HG02678 (cell line): ENCODE data around the gene BTLA.
"Not testable (repeated sequence)": the region's sequence is repeated elsewhere in the genome, so short reads cannot be mapped to it uniquely, and the experiment has no call there.

Experiments
- ATAC-seq: cut with Tn5 transposase; IDR thresholded peaks from one replicate; pipeline ENCODE4 v1.9.1; 2021; ENCODE audit warnings: mild to moderate bottlenecking, moderate library complexity; ENCODE audit not compliant: unreplicated experiment

Gene BTLA, protein sequence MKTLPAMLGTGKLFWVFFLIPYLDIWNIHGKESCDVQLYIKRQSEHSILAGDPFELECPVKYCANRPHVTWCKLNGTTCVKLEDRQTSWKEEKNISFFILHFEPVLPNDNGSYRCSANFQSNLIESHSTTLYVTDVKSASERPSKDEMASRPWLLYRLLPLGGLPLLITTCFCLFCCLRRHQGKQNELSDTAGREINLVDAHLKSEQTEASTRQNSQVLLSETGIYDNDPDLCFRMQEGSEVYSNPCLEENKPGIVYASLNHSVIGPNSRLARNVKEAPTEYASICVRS

GRCh38 chr3:112498914-112499711, at the start of gene BTLA:
BTLA (minus strand) TSS chr3:112499472; CDS start chr3:112499358, 114 bp downstream.
- peak; percentile 65 for ATAC-seq

DNA sequence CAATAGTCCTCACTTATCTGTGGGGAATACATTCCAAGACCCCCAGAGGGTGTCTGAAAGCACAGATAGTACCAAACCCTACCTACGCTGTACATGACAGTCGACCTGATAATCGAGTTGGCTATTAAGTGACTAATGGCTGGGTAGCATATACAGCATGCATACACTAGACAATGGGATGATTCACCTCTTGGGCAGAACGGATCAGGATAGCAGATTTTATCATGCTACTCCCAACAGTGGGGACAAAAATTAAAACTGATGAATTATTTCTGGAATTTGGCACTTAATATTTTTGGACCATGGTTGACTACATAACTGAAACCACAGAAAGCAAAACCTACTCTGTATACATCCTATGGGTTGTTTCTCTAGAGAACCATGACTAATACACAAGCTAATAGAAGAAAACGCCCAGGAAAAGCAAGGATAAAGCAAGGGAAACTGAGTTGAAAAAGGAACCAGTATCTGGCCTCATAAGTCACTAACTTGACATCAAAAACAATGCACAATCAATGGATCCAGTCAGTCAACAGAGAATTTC, 47.0 kb upstream of the BTLA start:
- no peak for ATAC-seq

GRCh38 chr3:112539825-112540650, 40.8 kb upstream of the BTLA start:
- peak; percentile 93 for ATAC-seq

DNA sequence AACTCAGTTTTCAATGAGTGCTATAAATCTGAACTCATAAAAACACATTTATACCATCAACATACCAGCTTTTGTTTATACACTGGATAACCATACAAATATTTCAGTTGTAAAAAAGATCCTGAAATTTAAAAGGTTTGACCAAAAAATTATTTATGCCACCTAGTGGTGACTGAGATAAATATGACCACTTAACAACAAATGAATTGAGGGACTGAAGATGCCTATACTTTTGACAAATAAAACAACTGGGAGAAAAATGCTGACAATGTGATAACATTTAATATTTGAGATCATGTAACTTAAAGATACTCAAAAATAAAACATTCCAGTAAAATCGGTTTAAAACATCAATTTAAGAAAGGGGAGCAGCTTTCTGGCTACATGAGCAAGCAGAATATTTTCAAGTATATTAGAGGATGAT, 32.1 kb upstream of the BTLA start:
- ATAC-seq: no peak

- no peak for ATAC-seq
Observed at GRCh38 chr3:112530573-112530972, 31.3 kb upstream of the BTLA start.

GRCh38 chr3:112524127-112524526, 24.9 kb upstream of the BTLA start:
- not testable (repeated sequence) for ATAC-seq

- ATAC-seq: peak; percentile 46
Observed at GRCh38 chr3:112519424-112520001, 20.2 kb upstream of the BTLA start.

DNA sequence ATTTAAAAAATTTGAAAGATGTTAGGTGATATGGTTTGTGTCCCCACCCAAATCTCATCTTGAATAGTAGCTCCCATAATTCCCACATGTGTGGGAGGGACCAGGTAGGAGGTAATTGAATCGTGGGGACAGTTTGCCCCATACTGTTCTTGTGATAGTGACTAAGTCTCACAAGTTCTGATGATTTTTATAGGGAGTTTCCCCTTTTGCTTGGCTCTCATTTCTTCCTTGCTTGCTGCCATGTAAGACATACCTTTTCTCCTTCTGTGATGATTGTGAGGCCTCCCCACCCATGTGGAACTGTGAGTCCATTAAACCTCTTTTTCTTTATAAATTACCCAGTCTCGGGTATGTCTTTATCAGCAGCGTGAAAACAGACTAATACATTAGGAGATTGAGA, 19.7 kb upstream of the BTLA start:
- ATAC-seq: not testable (repeated sequence)

GRCh38 chr3:112514527-112515128, 15.4 kb upstream of the BTLA start:
- ATAC-seq: peak; percentile 100

GRCh38 chr3:112512320-112512719, 13.0 kb upstream of the BTLA start:
- no peak for ATAC-seq

GRCh38 chr3:112508860-112509259, 9.6 kb upstream of the BTLA start:
- ATAC-seq: no peak

DNA sequence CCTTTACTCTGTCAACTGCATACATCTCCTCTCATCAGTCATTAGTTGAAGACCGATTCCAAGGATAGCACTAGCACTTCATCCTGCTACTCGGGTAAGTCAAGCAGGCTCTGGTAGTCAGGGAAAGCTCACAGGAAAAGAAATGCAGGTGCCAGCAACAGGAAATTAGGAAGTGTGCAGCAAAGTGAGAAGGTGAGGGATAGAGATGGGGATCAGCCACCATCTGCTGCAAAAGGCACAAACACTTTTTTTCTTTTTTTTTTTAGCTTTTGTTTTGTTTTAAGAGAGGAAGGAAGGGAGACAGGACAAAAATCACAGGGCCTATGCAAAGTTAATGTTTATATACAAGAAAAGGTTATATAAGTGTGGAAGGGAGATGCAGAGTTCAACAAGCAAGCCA, 9.0 kb upstream of the BTLA start:
- ATAC-seq: no peak

GRCh38 chr3:112505907-112506306, 6.6 kb upstream of the BTLA start:
- ATAC-seq: no peak

GRCh38 chr3:112504123-112504522, 4.9 kb upstream of the BTLA start:
- ATAC-seq: no peak

- ATAC-seq: no peak
Observed at GRCh38 chr3:112503304-112503972, 4.2 kb upstream of the BTLA start.

GRCh38 chr3:112500621-112501020, 1.3 kb upstream of the BTLA start:
- no peak for ATAC-seq

- no peak for ATAC-seq
Observed at GRCh38 chr3:112497897-112498548, 1.2 kb downstream of the BTLA start.

- no peak for ATAC-seq
Observed at GRCh38 chr3:112496366-112497067, 2.8 kb downstream of the BTLA start.

- ATAC-seq: not testable (repeated sequence)
Observed at GRCh38 chr3:112494448-112494767, 4.9 kb downstream of the BTLA start.
